MG63 (cell line): ENCODE results near the gene PKHD1. TPM values are rescaled to one million over a fixed set of nuclear protein-coding genes. Genes with fewer than 3 reads are reported as not detected.

Experiments used
- DNase-seq: peaks from one replicate; pipeline ENCODE4 v3.0.0-alpha.2; 2020
- H3K27me3 ChIP-seq: fragments of 250-450 bp; sonication (Bioruptor Pico); 2 replicates; pipeline ENCODE4 v1.5.1; 2020; ENCODE audit warnings: mild to moderate bottlenecking, moderate library complexity
- H3K36me3 ChIP-seq: fragments of 250-450 bp; sonication (Bioruptor Pico); 2 replicates; pipeline ENCODE4 v1.5.1; 2020; ENCODE audit warnings: mild to moderate bottlenecking, moderate library complexity
- H3K4me3 ChIP-seq: fragments of 250-450 bp; sonication (Bioruptor Pico); 2 replicates; pipeline ENCODE4 v1.5.1; 2020; ENCODE audit warnings: mild to moderate bottlenecking, moderate library complexity
- H3K9me3 ChIP-seq: fragments of 250-450 bp; sonication (Bioruptor Pico); 2 replicates; pipeline ENCODE4 v1.5.1; 2020; ENCODE audit warnings: mild to moderate bottlenecking, moderate library complexity
- total RNA-seq: library from RNA; depleted of rRNA; stranded (reverse); fragments of >200 nt; shearing (Covaris generic); gene quantifications from 2 replicates; pipeline ENCODE4 v1.2.3, GENCODE V29; 2014; ENCODE audit warnings: low replicate concordance

The PKHD1 gene
- total RNA-seq, 1 experiment from 2014 or later: not detected

GRCh38 chr6:51630011-51630410 lies 457.4 kb downstream of the PKHD1 start:
- Histone ChIP-seq H3K27me3 (no peaks in the 10 kb centered on the region), H3K9me3 (no peaks in the 10 kb centered on the region), H3K36me3 (no peaks in the 10 kb centered on the region), H3K4me3 (no peak overlapping the region)
- no peak for DNase-seq

GRCh38 chr6:51626391-51626790 lies 461.0 kb downstream of the PKHD1 start:
- no peaks in the 10 kb centered on the region for H3K36me3 ChIP-seq
- H3K9me3 ChIP-seq: no peaks in the 10 kb centered on the region
- no peaks in the 10 kb centered on the region for H3K27me3 ChIP-seq
- DNase-seq: no peak
- H3K4me3 ChIP-seq: no peak overlapping the region

DNA sequence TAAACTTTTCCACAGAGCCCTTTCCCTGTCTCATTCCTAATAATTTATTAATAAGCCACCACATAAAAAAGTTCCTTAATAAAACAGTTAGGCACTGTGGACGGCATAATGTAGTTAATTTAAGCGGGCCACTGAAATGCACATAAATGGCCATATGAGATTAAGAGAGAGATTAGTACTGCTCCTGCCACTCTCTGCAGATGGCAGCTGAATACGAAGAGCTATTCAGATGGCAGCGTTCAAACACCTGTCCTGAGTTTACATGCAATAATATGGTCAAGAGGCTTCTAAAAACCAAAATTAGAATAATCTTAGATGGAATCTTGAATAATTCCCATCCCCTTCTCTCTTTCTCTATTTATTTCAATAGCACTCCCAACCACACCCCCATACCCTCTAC lies 461.8 kb downstream of the PKHD1 start:
- DNase-seq: no peak
- Histone ChIP-seq H3K36me3 (no peaks in the 10 kb centered on the region), H3K9me3 (no peaks in the 10 kb centered on the region), H3K4me3 (no peak overlapping the region), H3K27me3 (no peaks in the 10 kb centered on the region)

GRCh38 chr6:51620971-51621370 lies 466.4 kb downstream of the PKHD1 start:
- Histone ChIP-seq H3K9me3 (no peaks in the 10 kb centered on the region), H3K27me3 (no peaks in the 10 kb centered on the region), H3K36me3 (no peaks in the 10 kb centered on the region), H3K4me3 (no peak overlapping the region)
- no peak for DNase-seq

GRCh38 chr6:51619042-51619799 lies 468.2 kb downstream of the PKHD1 start:
- DNase-seq: no peak
- no peaks in the 10 kb centered on the region for H3K36me3 ChIP-seq
- no peaks in the 10 kb centered on the region for H3K27me3 ChIP-seq
- H3K9me3 ChIP-seq: no peaks in the 10 kb centered on the region
- no peak overlapping the region for H3K4me3 ChIP-seq

GRCh38 chr6:51618563-51618962 lies 468.9 kb downstream of the PKHD1 start:
- no peak overlapping the region for H3K4me3 ChIP-seq
- no peak for DNase-seq
- no peaks in the 10 kb centered on the region for H3K36me3 ChIP-seq
- no peaks in the 10 kb centered on the region for H3K9me3 ChIP-seq
- H3K27me3 ChIP-seq: no peaks in the 10 kb centered on the region

DNA sequence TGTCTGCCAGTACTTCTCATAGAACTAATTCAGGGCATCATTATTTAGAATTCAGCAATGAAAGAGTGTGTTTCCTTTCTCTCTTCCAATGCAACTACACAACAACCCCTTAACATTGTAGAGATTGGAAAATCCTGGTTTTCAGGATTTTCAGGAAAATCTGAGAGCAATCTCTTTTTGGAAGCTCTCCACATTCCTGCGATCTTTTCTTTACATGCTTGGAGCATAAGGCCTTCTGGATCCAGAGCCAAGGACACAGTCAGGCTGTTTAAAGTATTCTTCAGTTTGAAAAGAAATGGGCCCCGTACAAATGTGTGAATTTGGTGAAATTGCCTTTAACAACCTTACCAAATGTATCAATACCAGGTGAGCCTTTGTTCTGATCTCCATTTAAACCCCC lies 469.7 kb downstream of the PKHD1 start:
- Histone ChIP-seq H3K4me3 (no peak overlapping the region), H3K9me3 (no peaks in the 10 kb centered on the region), H3K27me3 (no peaks in the 10 kb centered on the region), H3K36me3 (no peaks in the 10 kb centered on the region)
- DNase-seq: no peak

- peak; percentile 9 for DNase-seq
- Histone ChIP-seq H3K36me3 (no peaks in the 10 kb centered on the region), H3K9me3 (no peaks in the 10 kb centered on the region), H3K4me3 (no peak overlapping the region), H3K27me3 (no peaks in the 10 kb centered on the region)
These were observed 471.2 kb downstream of the PKHD1 start for GRCh38 chr6:51616243-51616642.

GRCh38 chr6:51614725-51615124 lies 472.7 kb downstream of the PKHD1 start:
- Histone ChIP-seq H3K4me3 (no peak overlapping the region), H3K27me3 (no peaks in the 10 kb centered on the region), H3K9me3 (no peaks in the 10 kb centered on the region), H3K36me3 (no peaks in the 10 kb centered on the region)
- DNase-seq: no peak

DNA sequence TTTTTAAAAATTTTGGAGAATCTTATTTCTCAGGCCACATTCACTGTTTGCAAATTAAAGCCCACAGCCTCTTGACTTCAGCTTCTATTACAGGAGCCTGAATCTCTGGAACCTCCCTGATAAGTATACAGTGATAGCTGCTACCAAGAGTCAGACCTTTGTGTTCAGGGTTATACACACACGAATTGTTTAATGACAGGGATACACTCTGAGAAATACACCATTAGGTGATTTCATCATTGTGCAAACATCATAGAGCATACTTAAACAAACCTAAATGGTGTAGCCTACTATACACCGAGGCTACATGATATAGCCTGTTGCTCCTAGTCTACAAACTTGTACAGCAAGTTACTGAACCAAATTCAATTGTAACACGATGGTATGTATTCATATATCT lies 473.9 kb downstream of the PKHD1 start:
- DNase-seq: no peak
- no peaks in the 10 kb centered on the region for H3K9me3 ChIP-seq
- no peaks in the 10 kb centered on the region for H3K27me3 ChIP-seq
- no peaks in the 10 kb centered on the region for H3K36me3 ChIP-seq
- no peak overlapping the region for H3K4me3 ChIP-seq

GRCh38 chr6:51608932-51609331 lies 478.5 kb downstream of the PKHD1 start:
- Histone ChIP-seq H3K9me3 (no peaks in the 10 kb centered on the region), H3K36me3 (no peaks in the 10 kb centered on the region), H3K4me3 (no peak overlapping the region), H3K27me3 (no peaks in the 10 kb centered on the region)
- no peak for DNase-seq

DNA sequence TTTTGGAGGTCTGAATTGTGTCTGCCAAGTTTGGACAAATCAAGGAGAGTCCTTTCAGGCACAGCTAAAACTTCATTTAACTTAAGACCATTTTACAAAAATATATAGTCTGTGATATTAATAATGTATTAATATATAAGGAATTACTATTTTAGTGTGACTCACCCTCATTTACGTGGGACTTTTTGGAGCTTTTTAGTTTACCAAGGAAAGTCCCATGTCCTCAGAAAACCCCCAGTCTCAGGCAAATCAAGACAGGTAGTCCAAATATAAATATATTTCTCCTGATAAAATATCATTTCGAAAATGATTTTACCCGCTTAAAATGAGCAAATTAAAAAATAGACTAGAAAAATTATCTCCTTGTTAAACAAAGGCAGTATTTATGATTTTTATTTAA lies 479.0 kb downstream of the PKHD1 start:
- no peaks in the 10 kb centered on the region for H3K9me3 ChIP-seq
- no peaks in the 10 kb centered on the region for H3K36me3 ChIP-seq
- H3K27me3 ChIP-seq: no peaks in the 10 kb centered on the region
- no peak for DNase-seq
- H3K4me3 ChIP-seq: no peak overlapping the region

DNA sequence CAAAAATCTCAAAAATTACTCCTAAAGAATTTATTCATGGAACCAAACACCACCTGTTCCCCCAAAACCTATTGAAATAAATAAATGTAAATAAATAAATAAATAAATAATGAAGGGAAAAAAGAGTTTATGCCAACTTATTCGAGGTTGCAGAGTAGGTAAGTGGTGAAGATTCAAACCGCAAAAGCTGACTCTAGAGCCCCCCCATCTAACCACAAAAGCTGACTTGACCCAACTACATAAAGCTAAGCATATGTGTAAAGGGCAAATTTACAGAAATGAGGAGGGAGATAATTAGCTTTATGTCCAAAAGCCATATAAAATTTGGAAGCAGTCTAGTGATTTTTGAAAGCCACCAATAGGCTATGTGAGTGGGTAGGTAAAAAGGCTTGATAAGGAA lies 486.9 kb downstream of the PKHD1 start:
- no peak for DNase-seq
- no peaks in the 10 kb centered on the region for H3K36me3 ChIP-seq
- no peaks in the 10 kb centered on the region for H3K9me3 ChIP-seq

GRCh38 chr6:51598171-51598570 lies 489.2 kb downstream of the PKHD1 start:
- H3K9me3 ChIP-seq: no peaks in the 10 kb centered on the region
- no peak for DNase-seq
- no peak overlapping the region for H3K4me3 ChIP-seq
- no peaks in the 10 kb centered on the region for H3K36me3 ChIP-seq
- H3K27me3 ChIP-seq: no peaks in the 10 kb centered on the region

More for the DNA sequence above, 486.9 kb downstream of the PKHD1 start:
- Histone ChIP-seq H3K27me3 (no peaks in the 10 kb centered on the region), H3K4me3 (no peak overlapping the region)

DNA sequence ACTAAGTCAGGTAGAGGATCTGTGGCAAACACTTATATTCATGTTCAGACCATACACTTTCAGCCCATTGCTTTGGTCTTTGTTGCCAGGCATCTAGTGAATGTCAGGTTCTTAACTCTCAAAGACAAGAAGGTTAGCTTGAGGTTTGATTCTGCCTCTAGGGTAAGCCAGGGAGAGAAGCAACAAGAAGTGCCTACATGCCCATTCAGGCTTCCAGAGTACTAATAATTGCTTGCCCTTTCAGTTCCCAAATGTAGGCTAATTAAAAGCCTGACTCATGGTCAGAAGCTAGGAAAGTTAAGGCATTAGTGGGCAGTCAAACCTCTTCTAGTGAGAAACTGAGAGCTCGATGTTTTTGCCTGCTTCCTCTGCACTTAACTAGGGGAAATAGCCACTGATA lies 492.4 kb downstream of the PKHD1 start:
- Histone ChIP-seq H3K9me3 (no peaks in the 10 kb centered on the region), H3K27me3 (no peaks in the 10 kb centered on the region), H3K36me3 (no peaks in the 10 kb centered on the region), H3K4me3 (no peak overlapping the region)
- DNase-seq: no peak

GRCh38 chr6:51585264-51585663 lies 502.1 kb downstream of the PKHD1 start:
- H3K27me3 ChIP-seq: no peaks in the 10 kb centered on the region
- H3K36me3 ChIP-seq: no peaks in the 10 kb centered on the region
- H3K4me3 ChIP-seq: no peak overlapping the region
- H3K9me3 ChIP-seq: no peaks in the 10 kb centered on the region
- DNase-seq: no peak

GRCh38 chr6:51584163-51584562 lies 503.2 kb downstream of the PKHD1 start:
- Histone ChIP-seq H3K9me3 (no peaks in the 10 kb centered on the region), H3K36me3 (no peaks in the 10 kb centered on the region), H3K4me3 (no peak overlapping the region), H3K27me3 (no peaks in the 10 kb centered on the region)
- DNase-seq: no peak

DNA sequence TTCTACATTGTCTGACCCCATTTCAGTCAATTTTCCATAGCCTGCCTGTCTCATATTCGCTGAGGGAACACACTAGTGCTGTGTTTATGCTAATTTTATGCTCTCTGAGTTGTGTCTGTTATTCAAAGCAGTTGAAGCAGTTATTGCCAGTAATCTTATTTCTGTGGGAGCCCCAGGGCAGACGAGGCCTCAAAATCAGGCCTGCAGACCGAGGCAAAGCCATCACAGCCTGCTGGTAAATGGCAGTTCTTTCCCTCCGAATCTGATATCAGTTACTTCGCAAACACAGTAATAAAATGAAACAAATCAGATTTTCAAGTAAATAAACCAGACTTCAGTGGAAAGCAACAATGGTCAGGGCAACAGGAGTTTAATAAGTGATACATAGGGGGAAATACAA lies 508.4 kb downstream of the PKHD1 start:
- no peak for DNase-seq
- no peaks in the 10 kb centered on the region for H3K9me3 ChIP-seq
- no peaks in the 10 kb centered on the region for H3K27me3 ChIP-seq
- no peaks in the 10 kb centered on the region for H3K36me3 ChIP-seq
- H3K4me3 ChIP-seq: no peak overlapping the region

DNA sequence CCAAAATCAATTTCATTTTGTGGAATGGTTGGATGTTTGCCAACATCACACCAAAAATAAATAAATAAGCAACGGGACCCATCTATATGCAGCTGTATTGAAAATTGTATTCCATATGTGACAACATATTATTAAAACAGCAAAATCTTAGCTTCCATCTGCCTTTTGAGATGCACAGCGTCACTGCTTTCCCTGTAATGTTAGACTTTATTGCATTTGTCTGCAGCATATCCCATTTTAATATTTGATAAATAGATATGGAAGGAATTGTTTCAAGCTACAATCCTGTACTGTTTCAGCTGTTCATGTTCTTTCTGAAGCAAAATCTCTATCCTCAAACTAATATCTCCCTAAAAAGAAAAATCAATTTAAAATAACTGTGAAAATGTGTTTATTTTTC lies 509.1 kb downstream of the PKHD1 start:
- no peak for DNase-seq
- Histone ChIP-seq H3K4me3 (no peak overlapping the region), H3K9me3 (no peaks in the 10 kb centered on the region), H3K36me3 (no peaks in the 10 kb centered on the region), H3K27me3 (no peaks in the 10 kb centered on the region)
